Gastrocnemius medialis (tissue), 4 donors: ENCODE data around the gene REC8. TPM values are rescaled to one million over a fixed set of nuclear protein-coding genes. Genes with fewer than 3 reads are reported as not detected.

Experiments
- ATAC-seq, 2 donors: fragments of 150-250 bp; one replicate each; pipeline ENCODE4 v1.9.1; 2016
- DNase-seq, 2 donors: peaks; one replicate each; pipeline ENCODE4 v3.0.0-alpha.2; 2019
- H3K27ac ChIP-seq, 4 donors: fragments of 200-600 bp; sonication (generic); 1 replicate in 1 of 4; 2 replicates in 3 of 4; pipeline ENCODE4 v1.5.1; 2016 to 2018; ENCODE audit warnings: mild to moderate bottlenecking in 2 of 4, moderate library complexity in 1 of 4
- H3K27me3 ChIP-seq, 3 donors: fragments of 200-600 bp; sonication (generic) in 2 of 3; 1 replicate in 1 of 3; 2 replicates in 2 of 3; pipeline versions ENCODE4 v1.5.1 to v1.6.0; 2016 to 2019; ENCODE audit warnings: mild to moderate bottlenecking in 1 of 3, moderate library complexity in 1 of 3
- H3K36me3 ChIP-seq, 2 donors: fragments of 200-600 bp; sonication (generic) in 1 of 2; one replicate each; pipeline ENCODE4 v1.5.1; 2017 to 2018
- H3K4me1 ChIP-seq, 2 donors: fragments of 200-600 bp; sonication (generic) in 1 of 2; one replicate each; pipeline ENCODE4 v1.5.1; 2016 to 2017; ENCODE audit warnings: mild to moderate bottlenecking in 2 of 2
- H3K4me3 ChIP-seq, 4 donors: fragments of 200-600 bp; sonication (generic) in 3 of 4; 1 replicate in 1 of 4; 2 replicates in 3 of 4; pipeline ENCODE4 v1.5.1; 2016 to 2019; ENCODE audit warnings: mild to moderate bottlenecking in 2 of 4
- H3K9me3 ChIP-seq, 3 donors: fragments of 200-600 bp; sonication (generic) in 2 of 3; 1 replicate in 1 of 3; 2 replicates in 2 of 3; pipeline ENCODE4 v1.5.1; 2016 to 2019
- POLR2A ChIP-seq, 2 donors: fragments of 450-650 bp; IDR thresholded peaks; one replicate each; pipeline ENCODE4 v1.6.1; 2017; ENCODE audit warnings: antibody characterized with exemption in 2 of 2, mild to moderate bottlenecking in 2 of 2, moderate library complexity in 2 of 2
- in situ Hi-C, 4 donors: fragments of 200-750 bp; cut with MboI; loops; one replicate each; pipeline versions ENCODE4 v1.15.0 to v1.8.0; 2017; ENCODE audit warnings: low sequenced_read_pairs in 4 of 4
- intact Hi-C: fragments of 100-400 bp; cut with DNase I; formaldehyde crosslinking; loops from one replicate; pipeline ENCODE4 v1.15.1; 2023; ENCODE audit warnings: low total_unique reads
- total RNA-seq, 4 donors: library from RNA; depleted of rRNA; stranded (reverse); fragments of >200 nt; gene quantifications; one replicate each; pipeline versions ENCODE4 v1.1.0 to v1.2.3, GENCODE V29; 2016
- TF ChIP-seq, protein P1 (sequence below), 5 experiments: fragments of 450-650 bp in 3 of 5; fragments of 200-600 bp in 2 of 5; sonication (generic) in 2 of 5; IDR thresholded peaks in 4 of 5; conservative IDR thresholded peaks in 1 of 5; 1 replicate in 4 of 5; 2 replicates in 1 of 5; pipeline ENCODE4 v1.5.1; 2016 to 2019; ENCODE audit warnings: antibody characterized with exemption in 5 of 5, mild to moderate bottlenecking in 3 of 5, moderate library complexity in 3 of 5

Gene REC8
- total RNA-seq, 4 donors from 2014 or later, result 0.27 to 3.1 (median 0.82) TPM; not detected in 1

DNA sequence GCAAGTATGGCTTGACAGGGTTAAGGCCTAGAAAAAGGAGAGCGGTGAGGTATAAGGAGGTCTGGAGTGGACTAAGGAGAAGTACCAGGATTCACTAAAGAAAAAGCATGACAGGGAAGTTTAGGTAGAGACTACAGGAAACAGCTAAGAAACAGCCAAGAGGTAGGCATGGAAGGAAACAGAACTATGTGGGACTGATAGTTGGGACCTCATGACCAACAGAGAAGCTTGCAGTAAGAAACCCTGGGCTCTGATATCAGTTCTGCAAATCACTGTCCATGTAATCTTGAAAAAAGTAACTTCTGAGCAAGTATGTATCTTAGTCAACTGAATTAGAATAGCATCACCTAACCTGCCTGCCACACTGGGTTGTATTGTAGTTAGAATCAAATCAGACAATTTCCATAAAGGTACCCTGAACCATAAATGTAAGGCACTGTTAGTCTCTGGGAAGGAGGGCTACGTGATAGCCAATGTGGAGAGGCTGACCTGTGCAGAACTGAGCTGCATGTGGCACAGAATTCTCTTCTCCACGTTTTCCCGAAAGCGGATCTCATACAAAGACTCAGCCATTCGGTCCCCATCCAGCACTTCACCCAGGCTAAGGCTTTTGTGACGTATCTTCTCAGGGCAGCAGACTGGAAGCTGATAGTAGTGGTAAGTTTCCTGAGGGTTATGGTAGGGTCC is 22.4 kb downstream of the REC8 start:
- DNase-seq (no peak), ATAC-seq (no peak)
- peaks cover 21% of the 10 kb centered on the region in 2 donors for H3K4me1 ChIP-seq
- H3K9me3 ChIP-seq, result no peaks in the 10 kb centered on the region
- no peaks in the 10 kb centered on the region for H3K27me3 ChIP-seq
- TF ChIP-seq, protein P1, sequence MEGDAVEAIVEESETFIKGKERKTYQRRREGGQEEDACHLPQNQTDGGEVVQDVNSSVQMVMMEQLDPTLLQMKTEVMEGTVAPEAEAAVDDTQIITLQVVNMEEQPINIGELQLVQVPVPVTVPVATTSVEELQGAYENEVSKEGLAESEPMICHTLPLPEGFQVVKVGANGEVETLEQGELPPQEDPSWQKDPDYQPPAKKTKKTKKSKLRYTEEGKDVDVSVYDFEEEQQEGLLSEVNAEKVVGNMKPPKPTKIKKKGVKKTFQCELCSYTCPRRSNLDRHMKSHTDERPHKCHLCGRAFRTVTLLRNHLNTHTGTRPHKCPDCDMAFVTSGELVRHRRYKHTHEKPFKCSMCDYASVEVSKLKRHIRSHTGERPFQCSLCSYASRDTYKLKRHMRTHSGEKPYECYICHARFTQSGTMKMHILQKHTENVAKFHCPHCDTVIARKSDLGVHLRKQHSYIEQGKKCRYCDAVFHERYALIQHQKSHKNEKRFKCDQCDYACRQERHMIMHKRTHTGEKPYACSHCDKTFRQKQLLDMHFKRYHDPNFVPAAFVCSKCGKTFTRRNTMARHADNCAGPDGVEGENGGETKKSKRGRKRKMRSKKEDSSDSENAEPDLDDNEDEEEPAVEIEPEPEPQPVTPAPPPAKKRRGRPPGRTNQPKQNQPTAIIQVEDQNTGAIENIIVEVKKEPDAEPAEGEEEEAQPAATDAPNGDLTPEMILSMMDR (IDR thresholded peaks at IDR 0.05 in 4 of 5, conservative IDR thresholded peaks at IDR 0.05 in 1 of 5), result no peak
- TF ChIP-seq POLR2A (IDR thresholded peaks at IDR 0.05), result no peak
- peak overlapping the region; percentile 93 to 96 (median 95) for H3K27ac ChIP-seq
- peaks cover 0 to 24% of the 10 kb centered on the region in 2 donors for H3K36me3 ChIP-seq
- in situ Hi-C loops, result no loop called here
- H3K4me3 ChIP-seq, result peak overlapping the region; percentile 84 to 100 (median 93)
- intact Hi-C loops, result loop anchor here (2.0 kb wide), 2 partner anchors 20 to 48 kb away; partner anchors contain the start of gene TINF2

DNA sequence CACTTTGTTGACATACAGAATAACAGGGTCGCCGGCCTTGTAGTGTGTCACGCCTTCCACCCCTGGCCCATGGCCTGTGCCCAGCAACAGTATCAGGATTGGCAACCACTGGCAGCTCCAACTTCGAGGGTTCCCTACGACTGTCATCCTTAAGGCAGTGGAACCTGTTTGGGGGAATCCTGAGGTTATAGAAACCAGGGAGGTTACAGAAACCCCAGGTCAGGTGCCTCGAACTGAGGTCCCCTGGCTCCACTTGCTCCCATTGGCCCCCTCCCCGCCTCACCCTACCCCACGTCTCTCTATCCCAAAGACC is 22.9 kb downstream of the REC8 start:
- Histone ChIP-seq H3K27me3 (no peaks in the 10 kb centered on the region), H3K36me3 (peaks cover 0 to 24% of the 10 kb centered on the region in 2 donors), H3K27ac (peak overlapping the region; percentile 93 to 96 (median 95)), H3K4me1 (peaks cover 21% of the 10 kb centered on the region in 2 donors), H3K9me3 (no peaks in the 10 kb centered on the region), H3K4me3 (peak overlapping the region; percentile 84 to 100 (median 93))
- no peak for TF ChIP-seq POLR2A (IDR thresholded peaks at IDR 0.05)
- TF ChIP-seq, protein P1 (IDR thresholded peaks at IDR 0.05 in 4 of 5, conservative IDR thresholded peaks at IDR 0.05 in 1 of 5), result no peak
- in situ Hi-C loops, result no loop called here
- DNase-seq (no peak), ATAC-seq (peak in 1 of 2 donors; percentile 11)
- intact Hi-C loops, result loop anchor here (2.0 kb wide), 2 partner anchors 20 to 48 kb away; partner anchors contain the start of gene TINF2

DNA sequence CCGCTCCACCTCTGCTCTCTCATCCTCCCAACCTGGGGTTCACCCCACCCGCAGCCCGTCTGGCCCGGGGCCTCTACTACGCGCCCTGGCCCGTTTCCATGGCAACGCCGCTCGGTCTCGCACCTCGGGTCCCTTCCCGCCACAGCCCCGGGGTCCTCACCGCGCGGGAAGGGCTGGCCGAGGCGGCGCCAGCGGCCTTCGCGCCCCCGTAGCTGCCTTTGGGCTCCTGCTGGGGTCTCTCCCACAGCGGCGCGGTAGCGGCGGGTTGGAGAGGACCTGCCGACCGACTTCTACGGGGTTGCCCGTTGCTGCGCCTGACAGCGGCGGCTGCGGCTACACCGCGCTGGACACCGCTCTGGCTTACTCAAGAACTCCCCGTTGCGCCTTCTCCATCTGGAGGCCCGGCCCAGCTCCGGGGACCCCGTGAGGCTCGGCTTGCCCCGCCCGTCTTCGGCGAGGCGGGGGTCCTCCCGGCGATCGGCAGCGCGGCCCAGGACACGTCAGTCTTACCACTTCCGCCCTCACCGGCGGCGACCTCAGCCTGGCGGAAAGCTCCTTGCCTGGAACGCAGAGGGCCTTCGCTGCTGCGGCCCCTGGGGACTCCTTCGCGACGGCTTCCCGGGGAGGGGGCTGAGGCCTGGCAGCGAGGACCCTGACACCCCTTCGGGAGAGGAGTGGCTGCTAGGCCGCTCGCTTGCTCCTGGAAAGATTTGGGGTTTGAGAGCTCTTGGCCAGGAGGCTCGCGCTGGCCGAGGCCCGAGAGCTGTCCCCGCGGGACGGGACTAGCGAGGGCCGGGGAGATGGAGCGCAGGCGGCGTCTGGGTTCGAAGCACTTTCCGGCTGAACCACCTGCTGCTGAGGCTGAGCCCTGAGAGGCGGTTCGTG is 23.5 kb downstream of the REC8 start, which contains the start of gene TM9SF1:
Gene TM9SF1 (minus strand): TSS at position 256 of the 885 bp plus-strand sequence. CDS start 422 bp downstream, outside the sequence.
- in situ Hi-C loops (no loop called here), intact Hi-C loops (loop anchor here (2.0 kb wide), 2 partner anchors 19 to 47 kb away; partner anchors contain the start of gene TINF2)
- ATAC-seq (peak; percentile 95 to 97), DNase-seq (peak; percentile 65 to 82)
- no peaks in the 10 kb centered on the region for H3K27me3 ChIP-seq
- H3K4me1 ChIP-seq, result peaks cover 21% of the 10 kb centered on the region in 2 donors
- TF ChIP-seq, protein P1 (IDR thresholded peaks at IDR 0.05 in 4 of 5, conservative IDR thresholded peaks at IDR 0.05 in 1 of 5), result peak in 1 of 5 experiments; percentile 24
- TF ChIP-seq POLR2A (IDR thresholded peaks at IDR 0.05), result peak; percentile 55 to 73
- H3K36me3 ChIP-seq, result peaks cover 0 to 24% of the 10 kb centered on the region in 2 donors
- H3K9me3 ChIP-seq, result no peaks in the 10 kb centered on the region
- H3K4me3 ChIP-seq, result peak within 1 kb of the TSS; percentile 84 to 100 (median 93)
- peak within 1 kb of the TSS; percentile 93 to 96 (median 95) for H3K27ac ChIP-seq

DNA sequence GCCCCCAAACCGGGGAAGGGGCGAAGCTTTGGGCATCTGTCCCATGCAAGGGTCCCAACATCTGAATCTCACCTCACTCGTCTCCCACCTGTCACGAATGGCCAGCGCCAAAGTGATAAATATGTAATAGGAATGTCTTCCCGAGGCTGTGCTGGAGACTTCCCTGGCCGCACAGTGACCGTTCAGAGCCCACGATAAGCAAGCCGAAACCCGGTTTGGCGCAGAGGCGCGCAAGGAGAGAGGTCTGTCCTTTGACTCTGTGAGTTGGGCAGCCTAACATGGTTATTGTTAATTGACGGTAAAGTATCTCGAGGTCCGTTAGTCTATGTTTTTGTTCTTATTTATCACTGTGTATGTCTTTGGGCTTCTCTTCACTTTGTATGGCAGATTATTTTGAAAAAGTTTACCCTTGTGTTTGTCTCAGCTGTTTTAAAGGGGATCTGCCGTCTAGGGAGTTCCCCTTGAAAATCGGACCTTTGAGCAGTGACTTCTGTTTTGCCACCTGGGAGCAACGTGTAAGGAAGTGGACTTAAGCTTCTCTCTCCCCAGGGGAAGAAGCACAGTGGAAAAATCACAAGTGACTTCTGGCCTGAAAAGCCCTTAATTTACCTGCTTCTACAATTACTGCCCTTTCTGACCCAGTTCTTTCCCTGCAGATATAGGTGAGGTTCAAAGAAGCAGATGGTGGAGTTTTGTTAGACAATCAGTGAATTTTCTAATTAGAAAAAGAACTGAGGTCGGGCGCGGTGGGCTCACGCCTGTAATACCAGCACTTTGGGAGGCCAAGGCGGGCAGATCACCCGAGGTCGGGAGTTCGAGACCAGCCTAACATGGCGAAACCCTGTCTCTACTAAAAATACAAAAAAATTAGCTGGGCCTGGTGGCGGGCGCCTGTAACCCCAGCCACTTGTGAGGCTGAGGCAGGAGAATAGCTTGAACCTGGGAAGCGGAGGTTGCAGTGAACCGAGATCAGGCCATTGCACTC is 24.5 kb downstream of the REC8 start:
- Histone ChIP-seq H3K27ac (peak overlapping the region; percentile 93 to 96 (median 95)), H3K9me3 (no peaks in the 10 kb centered on the region), H3K27me3 (no peaks in the 10 kb centered on the region), H3K4me3 (peak overlapping the region; percentile 84 to 100 (median 93)), H3K36me3 (peaks cover 0 to 24% of the 10 kb centered on the region in 2 donors), H3K4me1 (peaks cover 21% of the 10 kb centered on the region in 2 donors)
- in situ Hi-C loops (no loop called here), intact Hi-C loops (no loop called here)
- no peak for TF ChIP-seq POLR2A (IDR thresholded peaks at IDR 0.05)
- TF ChIP-seq, protein P1 (IDR thresholded peaks at IDR 0.05 in 4 of 5, conservative IDR thresholded peaks at IDR 0.05 in 1 of 5), result no peak
- ATAC-seq, result peak; percentile 26 to 40
- no peak for DNase-seq
